Pancreas (tissue), 10 donors: ENCODE measurements around the gene HSPA6. TPM values are rescaled to one million over a fixed set of nuclear protein-coding genes. Genes with fewer than 3 reads are reported as not detected.

Experiments
- ATAC-seq, 4 donors: fragments of 200-7000 bp; cut with Tn5 transposase; one replicate each; pipeline versions ENCODE4 v1.8.0 to v1.9.1; 2020; ENCODE audit warnings: mild to moderate bottlenecking in 4 of 4, moderate library complexity in 4 of 4
- DNase-seq, 6 donors: peaks; one replicate each; pipeline ENCODE4 v3.0.0-alpha.2; 2020
- FAIRE-seq: peaks from 2 replicates; lab custom pipeline; 2012; peaks lifted over from hg19 to GRCh38; lab: Jason Lieb, UNC
- H3K27ac ChIP-seq, 4 donors: fragments of 200-600 bp; sonication (generic); 1 replicate in 3 of 4; 2 replicates in 1 of 4; pipeline versions ENCODE4 v1.5.0 to v1.8.0; 2020
- H3K27me3 ChIP-seq, 4 donors: fragments of 200-600 bp; one replicate each; pipeline ENCODE4 v1.8.0; 2021
- H3K36me3 ChIP-seq, 3 donors: fragments of 200-600 bp; sonication (generic) in 1 of 3; one replicate each; pipeline versions ENCODE4 v1.5.0 to v1.8.0; 2020 to 2021
- H3K4me1 ChIP-seq, 3 donors: fragments of 200-600 bp; one replicate each; pipeline ENCODE4 v1.8.0; 2021
- H3K4me3 ChIP-seq, 4 donors: fragments of 200-600 bp; sonication (generic) in 2 of 4; one replicate each; pipeline versions ENCODE4 v1.5.0 to v1.8.0; 2020 to 2021
- H3K9me3 ChIP-seq, 4 donors: fragments of 200-600 bp; one replicate each; pipeline ENCODE4 v1.8.0; 2021
- WGBS, 2 donors: extraction: QIAGEN DNeasy Blood & Tissue Kit; methylation state at CpG; one replicate each; pipeline ENCODE4 v1.1.7; 2013; 5-methylcytosine and 5-hydroxymethylcytosine counted together
- intact Hi-C, 3 donors: fragments of 100-400 bp; cut with DNase I; formaldehyde crosslinking; loops; one replicate each; pipeline versions ENCODE4 v1.11.1 to v1.14.2; 2022
- polyA plus RNA-seq, 2 donors: library from polyadenylated mRNA; stranded (reverse); fragments of 200-250 nt; gene quantifications; one replicate each; pipeline ENCODE4 v1.2.3, GENCODE V29; 2013
- total RNA-seq, 6 donors: library from RNA; stranded (reverse); fragmentation: NEBNext Ultra II Directional in 4 of 6; extraction: Animal tissue kit (Norgen Biotek cat#: 25700) in 4 of 6; gene quantifications; one replicate each; pipeline versions ENCODE4 v1.2.1 to v1.2.4, GENCODE V29; 2021 to 2023
- TF ChIP-seq, protein P1 (sequence below), 4 donors: fragments of 200-600 bp; sonication (generic) in 3 of 4; IDR thresholded peaks; one replicate each; pipeline versions ENCODE4 v1.5.0 to v1.8.0; 2021; ENCODE audit warnings: antibody characterized with exemption in 4 of 4
- donor health status: healthy with polysubstance abuse.
- donor health status: DM: no; HTN: no; CAD: no; lungs with moderate emphysema.
- donor health status: DM: no; HTN: no; CAD: no.
- donor health status: control.
- donor health status: control.
- donor health status: Bipolar disorder and iron deficiency.
- donor health status: DM: yes; HTN: yes; CAD: no.
- donor health status: DM: no; HTN: no; CAD: no.
- donor health status: DM: no; HTN: no; CAD: no.
- donor health status: DM: yes; HTN: yes; CAD: no.

HSPA6 gene
- total and polyA plus RNA-seq, 8 donors, result 0.19 to 3.4 (median 1.4) TPM

GRCh38 chr1:161491472-161491871 is 32.9 kb upstream of the HSPA6 start:
- no peak for FAIRE-seq
- no peak for ATAC-seq
- 26 to 29% methylated on average over 5 of the region's 5 CpGs for WGBS, 2 donors
- TF ChIP-seq, protein P1, sequence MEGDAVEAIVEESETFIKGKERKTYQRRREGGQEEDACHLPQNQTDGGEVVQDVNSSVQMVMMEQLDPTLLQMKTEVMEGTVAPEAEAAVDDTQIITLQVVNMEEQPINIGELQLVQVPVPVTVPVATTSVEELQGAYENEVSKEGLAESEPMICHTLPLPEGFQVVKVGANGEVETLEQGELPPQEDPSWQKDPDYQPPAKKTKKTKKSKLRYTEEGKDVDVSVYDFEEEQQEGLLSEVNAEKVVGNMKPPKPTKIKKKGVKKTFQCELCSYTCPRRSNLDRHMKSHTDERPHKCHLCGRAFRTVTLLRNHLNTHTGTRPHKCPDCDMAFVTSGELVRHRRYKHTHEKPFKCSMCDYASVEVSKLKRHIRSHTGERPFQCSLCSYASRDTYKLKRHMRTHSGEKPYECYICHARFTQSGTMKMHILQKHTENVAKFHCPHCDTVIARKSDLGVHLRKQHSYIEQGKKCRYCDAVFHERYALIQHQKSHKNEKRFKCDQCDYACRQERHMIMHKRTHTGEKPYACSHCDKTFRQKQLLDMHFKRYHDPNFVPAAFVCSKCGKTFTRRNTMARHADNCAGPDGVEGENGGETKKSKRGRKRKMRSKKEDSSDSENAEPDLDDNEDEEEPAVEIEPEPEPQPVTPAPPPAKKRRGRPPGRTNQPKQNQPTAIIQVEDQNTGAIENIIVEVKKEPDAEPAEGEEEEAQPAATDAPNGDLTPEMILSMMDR (IDR thresholded peaks at IDR 0.05), result no peak
- Histone ChIP-seq H3K9me3 (no peaks in the 10 kb centered on the region), H3K4me1 (no peaks in the 10 kb centered on the region), H3K27me3 (peaks cover 0 to 7% (median 0%) of the 10 kb centered on the region in 4 donors), H3K36me3 (no peaks in the 10 kb centered on the region), H3K27ac (no peak overlapping the region), H3K4me3 (no peak overlapping the region)
- intact Hi-C loops, result no loop called here
- DNase-seq, result no peak

DNA sequence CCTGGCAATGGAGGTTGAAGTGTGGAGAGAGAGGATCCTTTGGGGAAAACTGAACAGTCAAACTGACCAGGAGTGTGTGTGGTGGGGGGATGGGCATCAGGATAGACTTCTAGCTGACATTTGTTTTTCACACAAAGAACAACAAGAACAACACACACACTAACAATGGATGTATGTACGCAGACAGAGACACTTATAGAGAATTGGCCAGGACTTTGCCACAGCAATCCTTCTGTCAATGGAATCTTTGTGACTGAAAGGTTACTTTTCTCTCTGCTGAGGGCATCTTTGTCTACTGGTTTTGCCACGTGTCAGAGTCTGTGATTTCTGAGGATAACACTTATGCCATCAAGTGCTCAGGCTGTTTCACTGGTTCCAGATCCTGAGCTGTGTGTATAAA is 31.5 kb upstream of the HSPA6 start:
- H3K27me3 ChIP-seq, result peaks cover 0 to 7% (median 2%) of the 10 kb centered on the region in 4 donors
- H3K4me3 ChIP-seq, result no peak overlapping the region
- 39 to 43% methylated on average over 2 of the region's 2 CpGs for WGBS, 2 donors
- H3K4me1 ChIP-seq, result no peaks in the 10 kb centered on the region
- H3K36me3 ChIP-seq, result no peaks in the 10 kb centered on the region
- no peaks in the 10 kb centered on the region for H3K9me3 ChIP-seq
- DNase-seq, result no peak
- no peak for ATAC-seq
- TF ChIP-seq, protein P1 (IDR thresholded peaks at IDR 0.05), result no peak
- H3K27ac ChIP-seq, result no peak overlapping the region
- intact Hi-C loops, result no loop called here
- FAIRE-seq, result no peak

- H3K36me3 ChIP-seq, result no peaks in the 10 kb centered on the region
- peaks cover 0 to 6% (median 2%) of the 10 kb centered on the region in 4 donors for H3K27me3 ChIP-seq
- ATAC-seq, result no peak
- no peaks in the 10 kb centered on the region for H3K4me1 ChIP-seq
- FAIRE-seq, result no peak
- TF ChIP-seq, protein P1 (IDR thresholded peaks at IDR 0.05), result no peak
- no peak for DNase-seq
- WGBS, 2 donors, result 42 to 54% methylated on average over 3 of the region's 3 CpGs
- intact Hi-C loops, result no loop called here
- no peaks in the 10 kb centered on the region for H3K9me3 ChIP-seq
- no peak overlapping the region for H3K4me3 ChIP-seq
- no peak overlapping the region for H3K27ac ChIP-seq
Observed at GRCh38 chr1:161494091-161494735, 30.1 kb upstream of the HSPA6 start.

DNA sequence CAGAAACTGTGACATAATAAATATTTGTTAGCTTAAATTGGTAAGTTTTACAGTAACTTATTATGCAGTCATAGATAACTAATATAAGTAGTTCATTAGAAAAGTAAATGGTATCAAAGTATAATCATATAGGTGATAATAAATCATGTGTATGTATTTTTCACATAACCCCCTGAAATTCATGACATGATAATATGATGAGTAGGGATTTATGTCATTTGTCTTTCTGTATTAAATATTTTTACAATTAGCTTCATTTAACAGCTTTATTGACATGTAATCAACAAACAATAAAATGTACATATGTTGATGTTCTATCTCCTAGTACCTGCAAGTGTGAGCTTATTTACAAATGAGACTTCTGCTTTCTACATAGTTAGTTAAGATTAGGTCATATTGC is 28.9 kb upstream of the HSPA6 start:
- Histone ChIP-seq H3K36me3 (no peaks in the 10 kb centered on the region), H3K27me3 (peaks cover 0 to 5% (median 0%) of the 10 kb centered on the region in 4 donors), H3K4me1 (no peaks in the 10 kb centered on the region), H3K9me3 (no peaks in the 10 kb centered on the region), H3K4me3 (no peak overlapping the region), H3K27ac (no peak overlapping the region)
- intact Hi-C loops, result no loop called here
- ATAC-seq (no peak), DNase-seq (no peak), FAIRE-seq (no peak)
- TF ChIP-seq, protein P1 (IDR thresholded peaks at IDR 0.05), result no peak

- no peaks in the 10 kb centered on the region for H3K9me3 ChIP-seq
- no peak overlapping the region for H3K4me3 ChIP-seq
- DNase-seq (no peak), FAIRE-seq (no peak), ATAC-seq (no peak)
- WGBS, 2 donors, result 87 to 97% methylated on average over 1 of the region's 1 CpG
- intact Hi-C loops, result no loop called here
- no peak overlapping the region for H3K27ac ChIP-seq
- H3K36me3 ChIP-seq, result no peaks in the 10 kb centered on the region
- TF ChIP-seq, protein P1 (IDR thresholded peaks at IDR 0.05), result no peak
- peaks cover 0 to 5% (median 0%) of the 10 kb centered on the region in 4 donors for H3K27me3 ChIP-seq
- H3K4me1 ChIP-seq, result no peaks in the 10 kb centered on the region
Observed at GRCh38 chr1:161497961-161498360, 26.4 kb upstream of the HSPA6 start.
